Thymus (tissue), 11 donors: ENCODE results near the gene PEX10. TPM values are rescaled to one million over a fixed set of nuclear protein-coding genes. Genes with fewer than 3 reads are reported as not detected.

ENCODE experiments used
- DNase-seq, 9 donors: peaks; one replicate each; pipeline ENCODE4 v3.0.0-alpha.2; 2013; ENCODE audit warnings: low spot score in 9 of 9, low read depth in 6 of 9, missing footprints in 1 of 9
- H3K27ac ChIP-seq, 2 donors: one replicate each; pipeline ENCODE4 v1.5.1; 2013; ENCODE audit warnings: control low read depth in 1 of 2, low read depth in 1 of 2, low read length in 1 of 2, mild to moderate bottlenecking in 1 of 2, moderate library complexity in 1 of 2
- H3K27me3 ChIP-seq, 2 donors: one replicate each; pipeline ENCODE4 v1.5.1; 2013; ENCODE audit warnings: low read length in 1 of 2; ENCODE audit not compliant: control insufficient read depth in 2 of 2, insufficient read depth in 1 of 2
- H3K36me3 ChIP-seq, 2 donors: one replicate each; pipeline ENCODE4 v1.5.1; 2013; ENCODE audit warnings: low read length in 1 of 2, mild to moderate bottlenecking in 1 of 2, moderate library complexity in 1 of 2; ENCODE audit not compliant: control insufficient read depth in 2 of 2, insufficient read depth in 2 of 2
- H3K4me1 ChIP-seq, 2 donors: one replicate each; pipeline ENCODE4 v1.5.1; 2013; ENCODE audit warnings: low read length in 2 of 2; ENCODE audit not compliant: control insufficient read depth in 2 of 2, insufficient read depth in 2 of 2
- H3K4me3 ChIP-seq, 2 donors: one replicate each; pipeline ENCODE4 v1.5.1; 2013; ENCODE audit warnings: low read length in 2 of 2, control low read depth in 1 of 2, mild to moderate bottlenecking in 1 of 2
- H3K9me3 ChIP-seq, 2 donors: one replicate each; pipeline ENCODE4 v1.5.1; 2013; ENCODE audit warnings: low read length in 1 of 2, mild to moderate bottlenecking in 1 of 2; ENCODE audit not compliant: control insufficient read depth in 2 of 2, insufficient read depth in 1 of 2
- WGBS: extraction: QIAGEN DNeasy Blood & Tissue Kit; methylation state at CpG from one replicate; pipeline ENCODE4 v1.1.7; 2013; 5-methylcytosine and 5-hydroxymethylcytosine counted together
- polyA plus RNA-seq: library from polyadenylated mRNA; stranded (reverse); fragments of 200-250 nt; gene quantifications from one replicate; pipeline ENCODE4 v1.2.3, GENCODE V29; 2013
- total RNA-seq: library from RNA; stranded (reverse); fragments of 120-200 nt; gene quantifications from one replicate; pipeline ENCODE4 v1.2.4, GENCODE V29; 2013
- donor health status: healthy.

PEX10 gene
- total and polyA plus RNA-seq, 2 donors, result 8.8 to 16.0 TPM

DNA sequence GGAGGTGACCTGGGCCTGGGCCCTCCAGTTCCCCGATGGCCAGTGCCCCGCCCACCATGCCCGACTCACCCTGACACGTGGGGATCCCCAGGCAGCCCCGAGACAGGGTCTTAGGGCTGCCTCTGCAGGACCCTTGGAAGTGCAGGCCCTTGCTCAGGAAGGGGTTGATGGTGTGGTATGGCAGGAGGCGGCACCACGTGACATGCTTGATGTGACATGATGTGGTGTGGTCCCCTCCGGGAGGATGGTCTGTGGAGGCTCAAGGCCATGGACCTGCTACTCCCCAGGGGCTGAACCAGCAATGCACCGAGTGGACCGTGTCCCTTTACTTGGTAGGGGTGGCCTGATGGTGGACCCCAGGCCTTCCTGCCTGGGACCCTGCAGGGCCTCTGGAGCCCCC is 41.9 kb upstream of the PEX10 start:
- H3K9me3 ChIP-seq, result no peaks in the 10 kb centered on the region
- WGBS, result 92% methylated on average over 10 of the region's 10 CpGs

DNA sequence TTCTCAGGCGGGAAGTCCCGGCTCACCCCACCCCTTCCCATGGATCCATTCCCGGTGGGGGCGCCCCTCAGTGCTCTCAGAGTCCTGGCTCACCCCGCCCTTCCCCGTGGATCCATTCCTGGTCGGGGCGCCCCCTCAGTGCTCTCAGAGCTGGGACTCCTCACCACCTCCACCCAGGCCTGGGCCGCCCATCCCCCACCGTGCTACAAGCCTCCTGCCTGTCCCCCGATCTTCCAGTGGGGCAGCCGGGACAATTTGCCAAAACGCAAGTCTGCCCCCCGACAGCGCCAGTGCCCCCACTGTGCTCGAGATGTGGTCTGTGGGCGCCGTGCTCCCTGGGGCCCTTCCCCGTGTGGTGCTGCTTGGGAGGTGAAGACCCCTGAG is 40.6 kb upstream of the PEX10 start:
- peaks cover 0 to 18% of the 10 kb centered on the region in 2 donors for H3K27me3 ChIP-seq
- H3K27ac ChIP-seq, result no peak overlapping the region
- no peaks in the 10 kb centered on the region for H3K9me3 ChIP-seq
- no peak for DNase-seq
- H3K4me3 ChIP-seq, result no peak overlapping the region
- no peaks in the 10 kb centered on the region for H3K36me3 ChIP-seq
- no peaks in the 10 kb centered on the region for H3K4me1 ChIP-seq
- WGBS, result 91% methylated on average over 19 of the region's 19 CpGs

More for the DNA sequence above, 41.9 kb upstream of the PEX10 start:
- Histone ChIP-seq H3K27me3 (peaks cover 0 to 9% of the 10 kb centered on the region in 2 donors), H3K4me3 (no peak overlapping the region), H3K36me3 (no peaks in the 10 kb centered on the region), H3K4me1 (no peaks in the 10 kb centered on the region), H3K27ac (no peak overlapping the region)
- DNase-seq, result no peak

DNA sequence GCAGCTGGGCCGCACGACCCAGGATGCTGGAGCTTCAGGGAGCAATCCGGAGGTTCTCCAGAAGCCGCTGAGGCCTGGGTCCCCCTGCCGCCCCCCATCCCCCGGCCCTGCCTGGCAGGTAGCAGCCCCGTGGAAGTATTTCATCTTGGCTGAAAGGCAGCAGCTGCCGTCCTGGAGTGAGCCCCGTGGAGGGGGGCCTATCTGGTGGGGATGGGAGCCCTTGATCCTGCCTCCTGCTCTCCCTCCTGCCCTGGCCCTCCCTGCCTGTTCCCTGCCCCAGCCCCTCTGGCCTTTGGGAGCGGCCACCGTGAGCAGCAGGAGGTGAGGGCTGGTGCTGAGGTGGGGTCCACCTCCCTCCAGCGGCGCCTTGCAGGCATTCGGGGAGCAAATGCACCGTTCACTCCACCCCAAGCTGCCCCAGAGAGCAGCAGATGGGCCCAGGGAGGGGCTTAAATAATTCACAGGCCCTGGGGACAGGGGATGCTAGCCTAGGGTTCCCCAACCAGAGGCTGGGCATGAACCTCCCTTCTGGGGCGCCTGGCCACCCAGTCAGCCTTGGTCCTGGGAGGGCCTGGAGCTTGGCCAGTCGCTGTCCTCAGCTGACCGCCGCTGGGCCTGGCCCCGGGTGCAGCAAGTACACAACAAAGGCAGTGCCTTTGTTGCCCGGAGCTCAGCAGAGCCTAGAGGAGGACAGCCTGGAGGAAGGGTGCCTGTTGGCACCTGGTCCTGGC is 40.0 kb upstream of the PEX10 start:
- H3K36me3 ChIP-seq, result no peaks in the 10 kb centered on the region
- no peak overlapping the region for H3K27ac ChIP-seq
- H3K9me3 ChIP-seq, result no peaks in the 10 kb centered on the region
- no peaks in the 10 kb centered on the region for H3K4me1 ChIP-seq
- WGBS, result 72% methylated on average over 21 of the region's 21 CpGs
- H3K27me3 ChIP-seq, result peaks cover 0 to 24% of the 10 kb centered on the region in 2 donors
- DNase-seq, result no peak
- no peak overlapping the region for H3K4me3 ChIP-seq

DNA sequence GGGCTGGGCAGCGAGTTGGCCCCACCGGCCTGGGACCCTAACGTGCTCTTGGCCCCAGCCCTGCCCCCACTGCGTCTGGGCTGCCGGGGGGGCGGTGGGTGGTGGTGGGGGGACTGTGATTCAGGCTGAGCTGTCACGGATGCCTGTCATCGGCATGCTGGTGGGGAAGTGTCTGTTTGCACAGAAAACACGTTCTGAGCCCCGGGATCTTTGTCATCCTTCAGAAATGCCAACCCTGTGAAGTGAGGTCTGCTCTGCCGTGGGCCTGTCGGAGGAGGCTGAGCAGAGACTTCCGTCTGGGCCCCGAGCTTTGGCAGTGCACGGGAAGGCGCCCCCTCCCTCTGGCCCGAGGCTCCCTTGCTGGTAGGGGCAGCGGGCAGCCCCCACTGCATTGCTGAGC is 39.4 kb upstream of the PEX10 start:
- no peaks in the 10 kb centered on the region for H3K4me1 ChIP-seq
- 57% methylated on average over 18 of the region's 18 CpGs for WGBS
- no peak for DNase-seq
- peaks cover 0 to 30% of the 10 kb centered on the region in 2 donors for H3K27me3 ChIP-seq
- H3K4me3 ChIP-seq, result no peak overlapping the region
- no peaks in the 10 kb centered on the region for H3K36me3 ChIP-seq
- no peaks in the 10 kb centered on the region for H3K9me3 ChIP-seq
- H3K27ac ChIP-seq, result no peak overlapping the region

DNA sequence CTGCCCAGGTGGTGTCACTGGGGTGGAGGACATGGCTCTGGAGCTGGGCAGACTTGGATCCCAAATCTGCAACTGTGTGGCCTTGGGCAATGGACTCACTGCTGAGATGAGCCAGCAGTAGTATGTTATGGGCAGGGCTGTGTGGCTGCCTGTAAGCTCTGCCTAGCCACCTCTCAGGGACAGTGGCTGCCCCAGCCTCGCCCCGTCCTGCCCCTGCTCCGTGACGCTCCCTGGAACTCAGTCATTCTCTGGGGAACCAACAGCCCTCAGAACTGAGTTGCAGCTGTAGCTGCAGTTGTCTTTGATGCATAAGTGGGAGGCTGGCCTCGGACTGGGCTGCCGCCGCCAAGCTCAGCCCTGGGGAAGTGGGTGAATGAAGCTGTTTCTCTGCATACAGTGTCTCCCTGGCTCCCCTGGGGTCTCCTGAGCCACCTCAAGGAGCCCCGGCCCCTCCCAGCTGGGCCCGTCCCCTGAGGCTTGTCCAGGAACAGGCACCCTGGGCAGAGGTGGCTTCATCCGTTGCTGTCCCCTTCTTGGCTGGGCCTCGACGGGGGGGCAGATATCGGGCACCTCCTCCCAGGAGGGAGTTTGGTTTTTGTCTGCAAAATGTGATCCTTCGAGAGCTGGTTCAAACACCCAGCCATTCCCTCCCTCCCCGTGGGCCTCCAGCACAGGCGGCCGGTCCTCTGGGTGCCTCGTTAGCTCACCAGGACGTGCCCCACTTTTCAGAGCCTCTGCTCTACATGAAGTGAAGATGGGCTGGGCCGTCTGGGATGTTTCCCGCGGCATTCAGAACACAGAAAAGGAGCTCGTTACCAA is 37.5 kb upstream of the PEX10 start:
- DNase-seq, result no peak
- Histone ChIP-seq H3K9me3 (no peaks in the 10 kb centered on the region), H3K4me3 (no peak overlapping the region), H3K4me1 (no peaks in the 10 kb centered on the region), H3K27ac (no peak overlapping the region), H3K36me3 (no peaks in the 10 kb centered on the region), H3K27me3 (peaks cover 9 to 49% of the 10 kb centered on the region in 2 donors)
- 89% methylated on average over 23 of the region's 23 CpGs for WGBS

DNA sequence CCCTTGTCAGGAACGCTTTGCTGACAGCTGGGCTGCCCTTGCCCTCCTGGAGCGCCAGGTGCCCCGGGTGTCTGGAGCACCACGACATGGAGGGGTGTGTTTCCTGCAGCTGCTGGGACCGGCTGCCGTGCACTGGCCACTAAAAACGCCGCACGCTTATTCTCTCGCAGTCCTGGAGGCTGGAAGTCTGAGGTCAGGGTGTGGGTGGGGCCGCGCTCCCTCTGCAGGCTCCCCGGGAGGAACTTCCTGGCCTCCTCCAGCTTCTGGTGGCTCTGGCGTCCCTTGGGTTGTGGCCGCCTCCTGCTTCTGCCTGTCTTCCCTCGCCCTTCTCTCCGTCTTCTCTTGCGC is 35.7 kb upstream of the PEX10 start:
- Histone ChIP-seq H3K27ac (no peak overlapping the region), H3K4me1 (no peaks in the 10 kb centered on the region), H3K9me3 (no peaks in the 10 kb centered on the region), H3K4me3 (no peak overlapping the region), H3K36me3 (no peaks in the 10 kb centered on the region), H3K27me3 (peaks cover 26 to 62% of the 10 kb centered on the region in 2 donors)
- no peak for DNase-seq
- 55% methylated on average over 18 of the region's 18 CpGs for WGBS

DNA sequence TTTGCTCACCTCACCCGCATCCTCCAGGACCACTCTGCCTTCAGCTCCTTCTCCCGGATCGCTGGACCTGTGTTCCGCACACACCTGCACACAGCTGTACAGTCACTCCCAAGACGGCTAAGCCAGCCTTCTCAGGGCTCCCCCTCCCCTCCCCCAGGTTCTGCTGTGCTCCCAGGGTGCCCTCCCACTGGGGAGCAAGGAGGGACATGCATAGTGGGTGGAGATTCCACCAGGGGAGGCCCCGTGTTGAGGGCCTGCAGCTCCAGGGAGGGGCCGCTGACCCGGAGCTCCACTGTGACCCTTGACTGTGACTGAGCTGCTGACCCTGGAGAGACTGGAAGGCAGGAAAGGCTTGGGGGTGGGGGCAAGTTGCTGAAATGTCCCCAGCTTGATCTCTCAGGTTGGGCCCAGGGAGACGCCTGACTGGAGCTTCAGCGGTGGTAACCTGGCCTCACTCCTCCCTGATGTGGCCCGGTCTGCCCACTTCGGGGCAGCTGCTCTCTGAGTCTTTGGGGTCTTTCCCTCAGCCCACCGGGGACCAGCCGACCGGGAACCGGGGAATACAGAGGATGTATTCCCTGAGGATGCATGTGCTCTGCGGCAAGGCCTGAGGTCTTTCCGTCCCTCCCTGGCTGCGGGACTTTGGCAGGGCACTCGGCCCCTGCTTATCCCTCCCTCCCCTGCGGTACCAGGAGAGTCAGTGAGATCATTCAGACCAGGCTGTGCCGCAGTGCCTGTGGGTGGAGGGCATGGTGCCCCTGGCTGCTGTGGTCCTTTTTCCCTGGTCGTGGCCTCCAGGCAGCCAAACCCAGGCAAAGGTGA is 35.1 kb upstream of the PEX10 start:
- Histone ChIP-seq H3K36me3 (no peaks in the 10 kb centered on the region), H3K27ac (no peak overlapping the region), H3K27me3 (peaks cover 32 to 65% of the 10 kb centered on the region in 2 donors), H3K9me3 (no peaks in the 10 kb centered on the region), H3K4me1 (no peaks in the 10 kb centered on the region), H3K4me3 (no peak overlapping the region)
- 80% methylated on average over 23 of the region's 23 CpGs for WGBS
- no peak for DNase-seq

DNA sequence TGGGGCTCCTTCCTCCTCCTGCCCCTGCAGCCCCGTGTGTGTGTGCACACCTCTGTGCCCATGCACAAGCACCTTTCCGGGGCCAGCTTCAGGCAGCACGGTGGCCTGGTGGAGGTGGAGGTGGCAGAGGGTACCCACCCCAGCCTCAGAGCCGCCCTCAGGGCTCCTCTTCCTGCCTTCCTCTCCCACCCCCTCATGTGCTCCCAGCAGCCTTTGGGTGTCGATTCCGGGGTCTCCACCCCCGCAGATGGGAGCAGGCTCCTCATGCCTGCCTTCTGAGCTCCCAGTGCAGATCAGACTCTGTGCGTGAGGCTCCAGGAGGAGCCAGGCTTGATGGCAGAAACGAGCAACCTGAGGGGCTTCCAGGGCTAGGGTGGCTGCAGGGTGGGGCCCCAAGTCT is 34.5 kb upstream of the PEX10 start:
- DNase-seq, result no peak
- 71% methylated on average over 9 of the region's 9 CpGs for WGBS
- H3K27me3 ChIP-seq, result peaks cover 38 to 70% of the 10 kb centered on the region in 2 donors

DNA sequence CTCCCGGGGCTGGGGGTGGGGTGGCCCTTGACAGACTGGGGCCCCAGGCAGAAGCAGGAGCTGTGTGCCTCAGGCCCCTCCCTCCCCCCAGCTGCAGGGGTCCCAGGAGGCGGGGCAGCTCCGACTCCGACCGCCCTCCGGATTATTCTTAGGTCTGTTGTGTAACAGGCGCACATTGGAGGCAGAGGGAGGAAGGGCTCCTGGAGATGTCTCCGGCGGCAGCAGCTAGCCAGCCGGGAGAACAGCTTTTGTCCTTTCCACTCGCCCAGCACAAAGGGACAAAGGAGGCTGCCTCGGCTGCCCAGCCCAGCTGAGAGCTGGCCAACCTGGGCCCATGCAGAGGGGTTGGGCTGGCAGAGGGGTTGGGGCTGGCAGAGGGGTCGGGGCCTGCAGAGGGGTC is 34.0 kb upstream of the PEX10 start:
- DNase-seq, result no peak
- H3K4me1 ChIP-seq, result no peaks in the 10 kb centered on the region
- no peaks in the 10 kb centered on the region for H3K9me3 ChIP-seq
- no peak overlapping the region for H3K27ac ChIP-seq
- H3K27me3 ChIP-seq, result peaks cover 39 to 73% of the 10 kb centered on the region in 2 donors
- no peaks in the 10 kb centered on the region for H3K36me3 ChIP-seq
- 58% methylated on average over 13 of the region's 13 CpGs for WGBS
- no peak overlapping the region for H3K4me3 ChIP-seq

More for the DNA sequence above, 34.5 kb upstream of the PEX10 start:
- Histone ChIP-seq H3K36me3 (no peaks in the 10 kb centered on the region), H3K4me3 (no peak overlapping the region), H3K27ac (no peak overlapping the region), H3K9me3 (no peaks in the 10 kb centered on the region), H3K4me1 (no peaks in the 10 kb centered on the region)
